DMS 273 treated with DMSO at 0.1 percent for 48 hours (cell line): ENCODE data around the gene LRRC8C.

Experiments
- DNase-seq: peaks from one replicate; lab custom pipeline; 2025; lab: John Stamatoyannopoulos, UW

Gene LRRC8C

GRCh38 chr1:89765774-89766173 is 132.9 kb downstream of the LRRC8C start:
- no peak for DNase-seq

DNA sequence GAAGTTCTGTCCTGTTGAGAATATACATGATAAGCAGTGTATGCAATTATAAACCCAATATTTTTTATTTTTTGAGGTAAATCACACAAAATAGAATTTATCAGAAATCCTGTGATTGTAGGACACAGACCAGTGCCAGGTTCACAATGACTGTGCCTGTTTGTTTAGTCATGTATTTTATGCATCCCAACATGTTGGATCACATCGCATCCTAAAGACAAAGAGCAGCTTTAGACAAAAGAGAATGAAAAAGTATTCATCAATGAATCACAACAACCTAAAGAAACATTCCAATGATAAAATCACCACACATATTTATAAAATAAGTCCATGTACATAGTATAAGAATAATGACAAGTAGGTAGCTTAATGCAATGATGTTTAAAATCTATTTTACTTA is 134.7 kb downstream of the LRRC8C start:
- no peak for DNase-seq
